Neural progenitor cell (in vitro differentiated cells): ENCODE data around the gene BMF.

Experiments used
- CTCF ChIP-seq: fragments of 200-600 bp; sonication (generic); IDR thresholded peaks from 2 replicates; pipeline ENCODE4 v1.5.1; 2017; ENCODE audit warnings: antibody characterized with exemption, mild to moderate bottlenecking
- EZH2 ChIP-seq: fragments of 200-600 bp; sonication (generic); IDR thresholded peaks from 2 replicates; pipeline ENCODE4 v1.6.1; 2017; ENCODE audit warnings: antibody characterized with exemption, mild to moderate bottlenecking, moderate library complexity

GRCh38 chr15:40100123-40100946 is 8.3 kb downstream of the BMF start:
- TF ChIP-seq EZH2: no peak
- no peak for TF ChIP-seq CTCF
